SK-N-SH treated with all-trans-retinoic acid at 6 μM for 48 hours (cell line): ENCODE measurements around the gene MARK3.
"Not testable (repeated sequence)": the region's sequence is repeated elsewhere in the genome, so short reads cannot be mapped to it uniquely, and the experiment has no call there.

ENCODE experiments used
- CSDC2 ChIP-seq: fragments of 250-450 bp; sonication (Bioruptor Pico); IDR thresholded peaks from 2 replicates; pipeline ENCODE4 v1.5.0; 2020; ENCODE audit warnings: mild to moderate bottlenecking, moderate library complexity
- GLIS3 ChIP-seq: fragments of 250-450 bp; sonication (Bioruptor Pico); IDR thresholded peaks from 2 replicates; pipeline ENCODE4 v1.5.0; 2020; ENCODE audit warnings: mild to moderate bottlenecking, moderate library complexity
- ISL1 ChIP-seq: fragments of 250-450 bp; sonication (Bioruptor Pico); IDR thresholded peaks from 2 replicates; pipeline ENCODE4 v2.1.2; 2022; ENCODE audit warnings: mild to moderate bottlenecking, moderate library complexity
- RARB ChIP-seq: fragments of 250-450 bp; sonication (Bioruptor Pico); IDR thresholded peaks from 2 replicates; pipeline ENCODE4 v1.8.0; 2021; ENCODE audit warnings: mild to moderate bottlenecking, moderate library complexity
- SNAI2 ChIP-seq: fragments of 250-450 bp; sonication (Bioruptor Pico); IDR thresholded peaks from 2 replicates; pipeline ENCODE4 v1.5.0; 2020; ENCODE audit warnings: mild to moderate bottlenecking, moderate library complexity
- TCF4 ChIP-seq: fragments of 250-450 bp; sonication (Bioruptor Pico); IDR thresholded peaks from 2 replicates; pipeline ENCODE4 v1.8.0; 2021; ENCODE audit warnings: mild to moderate bottlenecking, moderate library complexity, borderline replicate concordance
- ZNF8 ChIP-seq: fragments of 450-650 bp; formaldehyde crosslinking; IDR thresholded peaks from 2 replicates; pipeline ENCODE4 v1.5.0; 2020; ENCODE audit warnings: mild to moderate bottlenecking, moderate library complexity
- TF ChIP-seq, protein P1 (sequence below): fragments of 250-450 bp; sonication (Bioruptor Pico); IDR thresholded peaks from 2 replicates; pipeline ENCODE4 v1.8.0; 2020; ENCODE audit warnings: mild to moderate bottlenecking, moderate library complexity, borderline replicate concordance

- TF ChIP-seq CSDC2 (CRISPR knock-in tag); RARB (CRISPR knock-in tag); TCF4 (CRISPR knock-in tag); ISL1 (CRISPR knock-in tag); ZNF8 (CRISPR knock-in tag); GLIS3 (CRISPR knock-in tag); SNAI2: not testable (repeated sequence)
- TF ChIP-seq, protein P1, sequence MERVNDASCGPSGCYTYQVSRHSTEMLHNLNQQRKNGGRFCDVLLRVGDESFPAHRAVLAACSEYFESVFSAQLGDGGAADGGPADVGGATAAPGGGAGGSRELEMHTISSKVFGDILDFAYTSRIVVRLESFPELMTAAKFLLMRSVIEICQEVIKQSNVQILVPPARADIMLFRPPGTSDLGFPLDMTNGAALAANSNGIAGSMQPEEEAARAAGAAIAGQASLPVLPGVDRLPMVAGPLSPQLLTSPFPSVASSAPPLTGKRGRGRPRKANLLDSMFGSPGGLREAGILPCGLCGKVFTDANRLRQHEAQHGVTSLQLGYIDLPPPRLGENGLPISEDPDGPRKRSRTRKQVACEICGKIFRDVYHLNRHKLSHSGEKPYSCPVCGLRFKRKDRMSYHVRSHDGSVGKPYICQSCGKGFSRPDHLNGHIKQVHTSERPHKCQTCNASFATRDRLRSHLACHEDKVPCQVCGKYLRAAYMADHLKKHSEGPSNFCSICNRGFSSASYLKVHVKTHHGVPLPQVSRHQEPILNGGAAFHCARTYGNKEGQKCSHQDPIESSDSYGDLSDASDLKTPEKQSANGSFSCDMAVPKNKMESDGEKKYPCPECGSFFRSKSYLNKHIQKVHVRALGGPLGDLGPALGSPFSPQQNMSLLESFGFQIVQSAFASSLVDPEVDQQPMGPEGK (CRISPR knock-in tag), result not testable (repeated sequence)
These were observed 140.4 kb downstream of the MARK3 start for GRCh38 chr14:103525430-103526246.
